ENCODE results near the gene SOX15.

The SOX15 gene

DNA sequence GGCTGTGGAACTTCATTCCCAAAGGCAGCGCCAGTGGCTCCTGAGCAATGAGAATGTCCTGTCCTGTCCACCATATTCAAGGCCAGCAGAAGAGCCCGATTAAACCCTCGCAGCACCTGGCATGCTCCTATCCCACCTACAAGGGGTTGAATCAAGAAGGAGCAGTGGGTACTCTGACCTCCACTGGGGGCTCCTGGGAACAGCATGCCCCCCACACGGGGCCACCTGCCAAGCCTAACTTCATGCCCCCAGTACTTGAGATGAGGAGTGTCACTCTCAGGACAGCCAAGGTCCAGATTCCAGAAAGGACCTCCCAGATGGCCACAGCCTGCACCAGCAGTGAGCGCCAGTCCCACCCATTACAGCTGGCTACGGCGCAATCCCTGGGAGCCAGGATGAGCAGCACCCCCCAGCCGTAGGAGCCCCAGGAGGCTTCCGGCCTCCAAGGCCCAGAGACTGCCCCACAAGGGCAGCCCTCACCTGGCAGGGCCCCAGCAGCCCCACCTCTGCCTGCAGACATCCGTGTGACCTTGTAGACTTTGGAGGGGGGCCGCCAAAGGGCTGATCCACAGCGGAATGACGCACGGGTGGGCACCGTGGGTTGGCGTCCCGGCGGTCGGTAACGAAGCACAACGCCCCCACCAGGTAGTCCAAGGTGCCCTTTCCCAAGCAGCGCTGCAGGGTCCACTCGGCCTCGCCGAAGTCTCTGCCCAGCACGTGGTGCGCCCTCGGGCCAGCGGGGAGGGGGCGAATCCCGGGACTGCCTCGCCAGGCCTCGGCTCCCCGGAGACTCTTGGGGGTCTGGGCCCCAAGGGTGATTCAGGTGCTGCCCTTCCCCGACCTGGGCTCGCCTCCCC, 7.3 kb downstream of the SOX15 start:
- TF ChIP-seq, protein P1, sequence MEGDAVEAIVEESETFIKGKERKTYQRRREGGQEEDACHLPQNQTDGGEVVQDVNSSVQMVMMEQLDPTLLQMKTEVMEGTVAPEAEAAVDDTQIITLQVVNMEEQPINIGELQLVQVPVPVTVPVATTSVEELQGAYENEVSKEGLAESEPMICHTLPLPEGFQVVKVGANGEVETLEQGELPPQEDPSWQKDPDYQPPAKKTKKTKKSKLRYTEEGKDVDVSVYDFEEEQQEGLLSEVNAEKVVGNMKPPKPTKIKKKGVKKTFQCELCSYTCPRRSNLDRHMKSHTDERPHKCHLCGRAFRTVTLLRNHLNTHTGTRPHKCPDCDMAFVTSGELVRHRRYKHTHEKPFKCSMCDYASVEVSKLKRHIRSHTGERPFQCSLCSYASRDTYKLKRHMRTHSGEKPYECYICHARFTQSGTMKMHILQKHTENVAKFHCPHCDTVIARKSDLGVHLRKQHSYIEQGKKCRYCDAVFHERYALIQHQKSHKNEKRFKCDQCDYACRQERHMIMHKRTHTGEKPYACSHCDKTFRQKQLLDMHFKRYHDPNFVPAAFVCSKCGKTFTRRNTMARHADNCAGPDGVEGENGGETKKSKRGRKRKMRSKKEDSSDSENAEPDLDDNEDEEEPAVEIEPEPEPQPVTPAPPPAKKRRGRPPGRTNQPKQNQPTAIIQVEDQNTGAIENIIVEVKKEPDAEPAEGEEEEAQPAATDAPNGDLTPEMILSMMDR (IDR thresholded peaks at IDR 0.05; ENCODE audit: control insufficient read depth, extremely low read depth, insufficient read depth): no peak
- DNase-seq (ENCODE audit: low read depth): no peak
- H3K4me3 ChIP-seq (ENCODE audit: low read depth, low read length): peak overlapping the region; percentile 91

DNA sequence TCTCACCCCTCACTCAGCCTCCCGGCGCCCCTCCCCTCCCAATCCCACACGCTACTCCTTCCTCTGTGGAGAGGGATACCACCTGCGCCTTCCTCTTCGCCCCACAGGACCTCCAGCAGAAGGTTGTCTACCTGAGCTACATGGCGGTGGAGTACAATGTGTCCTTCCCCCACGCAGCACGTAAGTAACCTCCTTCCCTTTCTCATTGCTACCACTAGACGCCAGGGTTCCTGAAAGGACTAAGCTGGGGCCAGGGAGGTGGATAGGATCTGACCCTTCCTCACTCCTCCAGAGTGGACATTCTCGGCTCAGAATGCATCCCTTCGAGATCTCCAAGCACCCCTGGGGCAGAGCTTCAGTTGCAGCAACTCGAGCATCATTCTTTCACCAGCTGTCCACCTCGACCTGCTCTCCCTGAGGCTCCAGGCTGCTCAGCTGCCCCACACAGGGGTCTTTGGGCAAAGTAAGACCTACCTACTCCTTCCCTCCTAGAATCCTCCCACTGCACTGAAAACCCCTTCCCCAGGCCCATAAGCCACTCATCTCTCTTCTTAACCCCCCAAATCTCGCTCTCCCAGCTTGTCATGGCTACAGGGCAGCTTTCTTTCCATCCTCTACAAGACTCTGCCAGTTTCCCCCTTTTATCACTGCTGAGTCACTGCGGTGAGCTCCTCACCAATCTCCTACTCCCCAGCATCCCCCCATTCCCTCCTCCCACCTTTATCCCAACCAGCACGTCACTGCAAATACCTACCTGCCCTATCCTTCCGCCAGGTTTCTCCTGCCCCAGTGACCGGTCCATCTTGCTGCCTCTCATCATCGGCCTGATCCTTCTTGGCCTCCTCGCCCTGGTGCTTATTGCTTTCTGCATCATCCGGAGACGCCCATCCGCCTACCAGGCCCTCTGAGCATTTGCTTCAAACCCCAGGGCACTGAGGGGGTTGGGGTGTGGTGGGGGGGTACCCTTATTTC, 9.0 kb downstream of the SOX15 start:
- no peak overlapping the region for H3K4me3 ChIP-seq (ENCODE audit: low read depth, low read length)
- TF ChIP-seq, protein P1 (IDR thresholded peaks at IDR 0.05; ENCODE audit: control insufficient read depth, extremely low read depth, insufficient read depth): no peak
- no peak for DNase-seq (ENCODE audit: low read depth)

DNA sequence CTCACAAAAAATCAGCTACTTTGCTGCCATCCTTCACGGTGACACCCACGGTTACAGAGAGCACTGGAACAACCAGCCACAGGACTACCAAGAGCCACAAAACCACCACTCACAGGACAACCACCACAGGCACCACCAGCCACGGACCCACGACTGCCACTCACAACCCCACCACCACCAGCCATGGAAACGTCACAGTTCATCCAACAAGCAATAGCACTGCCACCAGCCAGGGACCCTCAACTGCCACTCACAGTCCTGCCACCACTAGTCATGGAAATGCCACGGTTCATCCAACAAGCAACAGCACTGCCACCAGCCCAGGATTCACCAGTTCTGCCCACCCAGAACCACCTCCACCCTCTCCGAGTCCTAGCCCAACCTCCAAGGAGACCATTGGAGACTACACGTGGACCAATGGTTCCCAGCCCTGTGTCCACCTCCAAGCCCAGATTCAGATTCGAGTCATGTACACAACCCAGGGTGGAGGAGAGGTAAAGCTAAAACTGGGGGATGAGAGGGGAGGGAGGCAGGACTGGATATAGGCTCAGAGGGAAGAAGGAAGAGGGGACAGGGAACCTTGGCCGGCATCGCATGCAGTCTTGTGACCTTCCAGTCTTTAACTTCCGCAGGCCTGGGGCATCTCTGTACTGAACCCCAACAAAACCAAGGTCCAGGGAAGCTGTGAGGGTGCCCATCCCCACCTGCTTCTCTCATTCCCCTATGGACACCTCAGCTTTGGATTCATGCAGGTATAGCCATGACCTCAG, 9.9 kb downstream of the SOX15 start:
- DNase-seq (ENCODE audit: low read depth): no peak
- H3K4me3 ChIP-seq (ENCODE audit: low read depth, low read length): no peak overlapping the region
- TF ChIP-seq, protein P1 (IDR thresholded peaks at IDR 0.05; ENCODE audit: control insufficient read depth, extremely low read depth, insufficient read depth): no peak

DNA sequence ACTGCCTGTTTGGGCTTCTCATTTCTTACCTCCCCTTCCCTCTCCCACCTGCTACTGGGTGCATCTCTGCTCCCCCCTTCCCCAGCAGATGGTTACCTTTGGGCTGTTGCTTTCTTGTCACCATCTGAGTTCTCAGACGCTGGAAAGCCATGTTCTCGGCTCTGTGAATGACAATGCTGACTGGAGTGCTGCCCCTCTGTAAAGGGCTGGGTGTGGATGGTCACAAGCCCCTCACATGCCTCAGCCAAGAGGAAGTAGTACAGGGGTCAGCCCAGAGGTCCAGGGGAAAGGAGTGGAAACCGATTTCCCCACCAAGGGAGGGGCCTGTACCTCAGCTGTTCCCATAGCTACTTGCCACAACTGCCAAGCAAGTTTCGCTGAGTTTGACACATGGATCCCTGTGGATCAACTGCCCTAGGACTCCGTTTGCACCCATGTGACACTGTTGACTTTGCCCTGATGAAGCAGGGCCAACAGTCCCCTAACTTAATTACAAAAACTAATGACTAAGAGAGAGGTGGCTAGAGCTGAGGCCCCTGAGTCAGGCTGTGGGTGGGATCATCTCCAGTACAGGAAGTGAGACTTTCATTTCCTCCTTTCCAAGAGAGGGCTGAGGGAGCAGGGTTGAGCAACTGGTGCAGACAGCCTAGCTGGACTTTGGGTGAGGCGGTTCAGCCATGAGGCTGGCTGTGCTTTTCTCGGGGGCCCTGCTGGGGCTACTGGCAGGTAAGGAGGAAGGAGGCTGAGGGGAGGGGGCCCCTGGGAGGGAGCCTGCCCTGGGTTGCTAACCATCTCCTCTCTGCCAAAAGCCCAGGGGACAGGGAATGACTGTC, 10.7 kb downstream of the SOX15 start, which contains the start of gene CD68:
TSS of gene CD68 (plus strand) at position 638 of the 833 bp plus-strand sequence. CDS start at position 678, 40 bp downstream.
- TF ChIP-seq, protein P1 (IDR thresholded peaks at IDR 0.05; ENCODE audit: control insufficient read depth, extremely low read depth, insufficient read depth): no peak
- DNase-seq (ENCODE audit: low read depth): peak; percentile 68
- H3K4me3 ChIP-seq (ENCODE audit: low read depth, low read length): no peak within 1 kb of the TSS

DNA sequence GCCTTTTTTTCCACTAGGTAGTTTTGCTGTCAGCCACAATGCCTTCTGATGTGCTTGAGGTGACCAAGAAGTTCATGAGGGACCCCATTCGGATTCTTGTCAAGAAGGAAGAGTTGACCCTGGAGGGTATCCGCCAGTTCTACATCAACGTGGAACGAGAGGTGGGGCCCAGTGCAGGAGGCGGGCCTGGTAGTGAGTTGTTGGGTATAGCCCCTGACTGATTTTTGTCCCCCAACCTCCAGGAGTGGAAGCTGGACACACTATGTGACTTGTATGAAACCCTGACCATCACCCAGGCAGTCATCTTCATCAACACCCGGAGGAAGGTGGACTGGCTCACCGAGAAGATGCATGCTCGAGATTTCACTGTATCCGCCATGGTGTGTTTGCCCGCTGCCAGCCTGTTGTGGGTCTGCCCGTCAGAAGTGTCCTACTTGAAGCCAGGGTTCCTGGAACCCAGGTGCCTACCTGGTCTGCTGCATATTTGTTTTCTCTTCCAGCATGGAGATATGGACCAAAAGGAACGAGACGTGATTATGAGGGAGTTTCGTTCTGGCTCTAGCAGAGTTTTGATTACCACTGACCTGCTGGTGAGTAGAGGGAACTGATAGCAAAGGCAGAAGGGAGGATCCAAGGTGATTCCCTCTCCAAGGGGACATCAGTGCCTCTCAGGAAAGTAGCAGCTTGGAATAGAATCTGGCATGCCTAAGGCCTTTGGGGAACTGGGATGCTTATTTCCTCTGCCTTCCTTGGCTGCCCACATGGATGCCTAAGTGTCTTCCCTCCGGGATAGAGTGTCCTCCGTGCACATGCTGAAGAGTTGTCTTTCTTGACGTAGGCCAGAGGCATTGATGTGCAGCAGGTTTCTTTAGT, 12.3 kb downstream of the SOX15 start:
- TF ChIP-seq, protein P1 (IDR thresholded peaks at IDR 0.05; ENCODE audit: control insufficient read depth, extremely low read depth, insufficient read depth): no peak
- DNase-seq (ENCODE audit: low read depth): no peak
- H3K4me3 ChIP-seq (ENCODE audit: low read depth, low read length): no peak overlapping the region

Data from LNCaP clone FGC (cell line).